GM19043 (cell line): ENCODE measurements around the gene DAZL.

Experiments
- ATAC-seq: cut with Tn5 transposase; IDR thresholded peaks from one replicate; pipeline ENCODE4 v1.9.1; 2021; ENCODE audit warnings: low read depth; ENCODE audit not compliant: unreplicated experiment

DAZL gene

GRCh38 chr3:16546186-16547010 is 58.8 kb downstream of the DAZL start:
- ATAC-seq: no peak

- ATAC-seq: no peak
Measured at GRCh38 chr3:16545413-16546185, 59.6 kb downstream of the DAZL start.

- ATAC-seq: no peak
Measured at GRCh38 chr3:16543242-16543864, 61.9 kb downstream of the DAZL start.

GRCh38 chr3:16538507-16538906 is 66.7 kb downstream of the DAZL start:
- ATAC-seq: no peak

GRCh38 chr3:16536996-16537395 is 68.2 kb downstream of the DAZL start:
- ATAC-seq: no peak
